ENCODE measurements around the gene ANAPC15. TPM values are rescaled to one million over a fixed set of nuclear protein-coding genes. Genes with fewer than 3 reads are reported as not detected.

ANAPC15 gene
- total RNA-seq, 2 donors from 2014 or later, result 9.8 to 24.2 TPM

GRCh38 chr11:72070491-72070890 is 42.0 kb downstream of the ANAPC15 start:
- DNase-seq (ENCODE audit: low spot score) (no peak), ATAC-seq (ENCODE audit: insufficient number of reproducible peaks, low FRiP score, low read depth) (no peak)
- Histone ChIP-seq H3K27ac (peak overlapping the region; percentile 68 to 89), H3K27me3 (replicated peaks; ENCODE audit: insufficient read depth) (no peaks in the 10 kb centered on the region), H3K4me1 (ENCODE audit: control insufficient read depth in 1 of 2, low read depth in 2 of 2) (peaks cover 31 to 46% of the 10 kb centered on the region in 2 donors), H3K9me3 (no peaks in the 10 kb centered on the region), H3K4me3 (no peak overlapping the region), H3K36me3 (no peaks in the 10 kb centered on the region)
- no peak for TF ChIP-seq CTCF (IDR thresholded peaks at IDR 0.05)

GRCh38 chr11:72069787-72070251 is 42.7 kb downstream of the ANAPC15 start:
- H3K9me3 ChIP-seq, result no peaks in the 10 kb centered on the region
- peak; percentile 85 for DNase-seq (ENCODE audit: low spot score)
- peak; percentile 94 for ATAC-seq (ENCODE audit: insufficient number of reproducible peaks, low FRiP score, low read depth)
- H3K27ac ChIP-seq, result peak overlapping the region; percentile 68 to 89
- H3K4me3 ChIP-seq, result peak overlapping the region; percentile 39
- TF ChIP-seq CTCF (IDR thresholded peaks at IDR 0.05), result no peak
- H3K4me1 ChIP-seq (ENCODE audit: control insufficient read depth in 1 of 2, low read depth in 2 of 2), result peaks cover 31 to 46% of the 10 kb centered on the region in 2 donors
- no peaks in the 10 kb centered on the region for H3K36me3 ChIP-seq
- no peaks in the 10 kb centered on the region for H3K27me3 ChIP-seq (replicated peaks; ENCODE audit: insufficient read depth)

- ATAC-seq (ENCODE audit: insufficient number of reproducible peaks, low FRiP score, low read depth), result no peak
- H3K4me1 ChIP-seq (ENCODE audit: control insufficient read depth in 1 of 2, low read depth in 2 of 2), result peaks cover 31 to 46% of the 10 kb centered on the region in 2 donors
Observed at GRCh38 chr11:72069200-72069599, 43.3 kb downstream of the ANAPC15 start.

GRCh38 chr11:72067676-72068075 is 44.8 kb downstream of the ANAPC15 start:
- no peak for TF ChIP-seq CTCF (IDR thresholded peaks at IDR 0.05)
- ATAC-seq (ENCODE audit: insufficient number of reproducible peaks, low FRiP score, low read depth), result no peak
- Histone ChIP-seq H3K27me3 (replicated peaks; ENCODE audit: insufficient read depth) (no peaks in the 10 kb centered on the region), H3K36me3 (no peaks in the 10 kb centered on the region), H3K27ac (peak overlapping the region; percentile 11 to 89), H3K4me3 (no peak overlapping the region), H3K9me3 (no peaks in the 10 kb centered on the region), H3K4me1 (ENCODE audit: control insufficient read depth in 1 of 2, low read depth in 2 of 2) (peaks cover 31 to 46% of the 10 kb centered on the region in 2 donors)
- no peak for DNase-seq (ENCODE audit: low spot score)

More at GRCh38 chr11:72069200-72069599, 43.3 kb downstream of the ANAPC15 start:
- no peaks in the 10 kb centered on the region for H3K27me3 ChIP-seq (replicated peaks; ENCODE audit: insufficient read depth)
- no peak for TF ChIP-seq CTCF (IDR thresholded peaks at IDR 0.05)
- H3K36me3 ChIP-seq, result no peaks in the 10 kb centered on the region
- no peaks in the 10 kb centered on the region for H3K9me3 ChIP-seq
- H3K4me3 ChIP-seq, result peak overlapping the region; percentile 39
- peak overlapping the region; percentile 68 to 89 for H3K27ac ChIP-seq
- DNase-seq (ENCODE audit: low spot score), result no peak

GRCh38 chr11:72067266-72067665 is 45.2 kb downstream of the ANAPC15 start:
- Histone ChIP-seq H3K9me3 (no peaks in the 10 kb centered on the region), H3K36me3 (no peaks in the 10 kb centered on the region), H3K27me3 (replicated peaks; ENCODE audit: insufficient read depth) (no peaks in the 10 kb centered on the region), H3K4me1 (ENCODE audit: control insufficient read depth in 1 of 2, low read depth in 2 of 2) (peaks cover 28 to 42% of the 10 kb centered on the region in 2 donors), H3K4me3 (no peak overlapping the region), H3K27ac (peak overlapping the region; percentile 11 to 13)
- TF ChIP-seq CTCF (IDR thresholded peaks at IDR 0.05), result no peak
- no peak for DNase-seq (ENCODE audit: low spot score)
- ATAC-seq (ENCODE audit: insufficient number of reproducible peaks, low FRiP score, low read depth), result no peak

Data from thoracic aorta (tissue), 2 donors.